Trophoblast cell (in vitro differentiated cells and primary cell): Measurements from ENCODE around the gene SSBP1.
A peak's percentile ranks its signal among the peaks of the same experiment; 100 is the strongest.

Source experiments
- DNase-seq, 2 donors: peaks; one replicate each; pipeline ENCODE4 v3.0.0-alpha.2; 2016
- H2AFZ ChIP-seq: 2 replicates; pipeline ENCODE4 v1.6.1; 2013; ENCODE audit warnings: low read length, moderate library complexity, mild to moderate bottlenecking; ENCODE audit not compliant: insufficient read depth, poor library complexity
- H2AK5ac ChIP-seq: 2 replicates; pipeline ENCODE4 v1.6.1; 2013; ENCODE audit warnings: mild to moderate bottlenecking, low read length
- H2BK120ac ChIP-seq: 2 replicates; pipeline ENCODE4 v1.6.1; 2013; ENCODE audit warnings: low read length, mild to moderate bottlenecking, moderate library complexity; ENCODE audit not compliant: insufficient read depth, poor library complexity
- H2BK12ac ChIP-seq: 2 replicates; pipeline ENCODE4 v1.6.1; 2013; ENCODE audit warnings: mild to moderate bottlenecking, low read length, moderate library complexity
- H2BK5ac ChIP-seq: 2 replicates; pipeline ENCODE4 v1.6.1; 2013; ENCODE audit warnings: low read length, low read depth, moderate library complexity, mild to moderate bottlenecking; ENCODE audit not compliant: poor library complexity
- H3K14ac ChIP-seq: 2 replicates; pipeline ENCODE4 v1.6.1; 2013; ENCODE audit warnings: mild to moderate bottlenecking, low read length
- H3K18ac ChIP-seq: 2 replicates; pipeline ENCODE4 v1.6.1; 2013; ENCODE audit warnings: mild to moderate bottlenecking, low read length
- H3K23ac ChIP-seq: 2 replicates; pipeline ENCODE4 v1.6.1; 2013; ENCODE audit warnings: low read length
- H3K27ac ChIP-seq: 2 replicates; pipeline ENCODE4 v1.5.1; 2013; ENCODE audit warnings: low read depth, mild to moderate bottlenecking, inconsistent platforms, low read length, moderate library complexity
- H3K27me3 ChIP-seq: 2 replicates; pipeline ENCODE4 v1.6.1; 2013; ENCODE audit warnings: inconsistent platforms, mild to moderate bottlenecking, low read length, moderate library complexity; ENCODE audit not compliant: insufficient read depth
- H3K36me3 ChIP-seq, 2 experiments: 1 replicate in 1 of 2; 2 replicates in 1 of 2; pipeline ENCODE4 v1.6.1; 2013; ENCODE audit warnings: low read length in 2 of 2, mild to moderate bottlenecking in 2 of 2, moderate library complexity in 1 of 2; ENCODE audit not compliant: insufficient read depth in 2 of 2, control insufficient read depth in 1 of 2
- H3K4ac ChIP-seq: 2 replicates; pipeline ENCODE4 v1.6.1; 2013; ENCODE audit warnings: low read depth, mild to moderate bottlenecking, low read length, moderate library complexity
- H3K4me1 ChIP-seq, 2 experiments: 1 replicate in 1 of 2; 2 replicates in 1 of 2; pipeline ENCODE4 v1.6.1; 2013; ENCODE audit warnings: low read length in 2 of 2, mild to moderate bottlenecking in 2 of 2, moderate library complexity in 1 of 2; ENCODE audit not compliant: insufficient read depth in 2 of 2, control insufficient read depth in 1 of 2
- H3K4me2 ChIP-seq: 2 replicates; pipeline ENCODE4 v1.6.1; 2013; ENCODE audit warnings: inconsistent platforms, mild to moderate bottlenecking, low read length, moderate library complexity
- H3K4me3 ChIP-seq: 2 replicates; pipeline ENCODE4 v1.5.1; 2013; ENCODE audit warnings: mild to moderate bottlenecking, low read depth, low read length, inconsistent platforms
- H3K79me1 ChIP-seq: one replicate; pipeline ENCODE4 v1.6.1; 2013; ENCODE audit warnings: low read length
- H3K79me2 ChIP-seq: 2 replicates; pipeline ENCODE4 v1.6.1; 2013; ENCODE audit warnings: low read length, mild to moderate bottlenecking; ENCODE audit not compliant: control insufficient read depth, insufficient read depth, poor library complexity
- H3K9ac ChIP-seq: 2 replicates; pipeline ENCODE4 v1.6.1; 2013; ENCODE audit warnings: mild to moderate bottlenecking, low read length
- H3K9me3 ChIP-seq: 2 replicates; pipeline ENCODE4 v1.6.1; 2013; ENCODE audit warnings: low read depth, mild to moderate bottlenecking, control low read depth, inconsistent platforms, low read length; ENCODE audit not compliant: insufficient read depth
- H4K12ac ChIP-seq: 2 replicates; pipeline ENCODE4 v1.6.1; 2013; ENCODE audit warnings: low read depth, mild to moderate bottlenecking, low read length, moderate library complexity
- H4K8ac ChIP-seq: 2 replicates; pipeline ENCODE4 v1.6.1; 2013; ENCODE audit warnings: low read depth, mild to moderate bottlenecking, low read length, moderate library complexity
- H4K91ac ChIP-seq: one replicate; pipeline ENCODE4 v1.6.1; 2013; ENCODE audit warnings: low read depth, mild to moderate bottlenecking, low read length, moderate library complexity
- WGBS: extraction: QIAGEN DNeasy Blood & Tissue Kit; methylation state at CpG from one replicate; pipeline ENCODE4 v1.1.7; 2013; ENCODE audit warnings: missing lambda C conversion rate; ENCODE audit not compliant: insufficient read length, insufficient coverage; ENCODE audit errors: extremely low coverage; 5-methylcytosine and 5-hydroxymethylcytosine counted together

SSBP1 gene

DNA sequence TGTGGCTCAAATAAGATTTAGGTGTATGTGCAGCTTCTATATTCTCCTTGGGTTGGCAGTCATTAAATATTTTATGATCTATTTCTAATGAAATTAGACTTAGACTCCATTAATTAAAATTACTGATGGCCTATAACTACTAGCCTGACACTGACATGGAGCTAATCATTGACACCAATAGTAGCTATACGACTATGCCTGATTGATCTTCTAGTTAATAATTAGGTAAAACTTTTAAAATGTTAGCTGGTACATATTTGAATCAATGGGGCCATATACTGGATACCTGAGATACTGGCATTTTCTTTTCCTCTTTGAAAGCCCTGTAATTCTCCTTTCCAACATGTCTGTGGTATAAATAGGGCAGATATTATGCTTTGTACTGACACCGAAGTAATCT lies 15.6 kb upstream of the SSBP1 start:
- Histone ChIP-seq H3K4me2 (no peak overlapping the region), H3K4me3 (no peak overlapping the region), H2BK5ac (no peak overlapping the region), H2AK5ac (no peak overlapping the region), H2BK120ac (no peak overlapping the region), H3K23ac (no peak overlapping the region), H3K14ac (no peak overlapping the region), H3K27me3 (no peaks in the 10 kb centered on the region), H3K18ac (no peak overlapping the region), H4K91ac (no peak overlapping the region), H4K12ac (no peak overlapping the region), H3K27ac (no peak overlapping the region), H3K9ac (no peak overlapping the region), H4K8ac (no peak overlapping the region), H3K36me3 (no peaks in the 10 kb centered on the region), H2AFZ (no peak overlapping the region), H3K9me3 (no peaks in the 10 kb centered on the region), H3K79me1 (no peaks in the 10 kb centered on the region), H3K4ac (no peak overlapping the region), H2BK12ac (no peak overlapping the region), H3K4me1 (no peaks in the 10 kb centered on the region), H3K79me2 (no peaks in the 10 kb centered on the region)
- DNase-seq, result no peak
- no CpG with 5 or more reads among the region's 2 CpGs for WGBS

GRCh38 chr7:141729020-141729419 lies 9.1 kb upstream of the SSBP1 start:
- Histone ChIP-seq H2BK5ac (no peak overlapping the region), H4K91ac (no peak overlapping the region), H3K9ac (no peak overlapping the region), H3K9me3 (no peaks in the 10 kb centered on the region), H3K27ac (no peak overlapping the region), H3K4me3 (no peak overlapping the region), H3K23ac (no peak overlapping the region), H2AFZ (no peak overlapping the region), H3K36me3 (no peaks in the 10 kb centered on the region), H2AK5ac (no peak overlapping the region), H3K4ac (no peak overlapping the region), H2BK12ac (no peak overlapping the region), H3K4me1 (no peaks in the 10 kb centered on the region), H3K79me2 (no peaks in the 10 kb centered on the region), H3K14ac (no peak overlapping the region), H4K12ac (no peak overlapping the region), H3K18ac (no peak overlapping the region), H3K27me3 (no peaks in the 10 kb centered on the region), H4K8ac (no peak overlapping the region), H2BK120ac (no peak overlapping the region), H3K4me2 (no peak overlapping the region), H3K79me1 (no peaks in the 10 kb centered on the region)
- no peak for DNase-seq
- WGBS, result no CpG with 5 or more reads among the region's 1 CpG

DNA sequence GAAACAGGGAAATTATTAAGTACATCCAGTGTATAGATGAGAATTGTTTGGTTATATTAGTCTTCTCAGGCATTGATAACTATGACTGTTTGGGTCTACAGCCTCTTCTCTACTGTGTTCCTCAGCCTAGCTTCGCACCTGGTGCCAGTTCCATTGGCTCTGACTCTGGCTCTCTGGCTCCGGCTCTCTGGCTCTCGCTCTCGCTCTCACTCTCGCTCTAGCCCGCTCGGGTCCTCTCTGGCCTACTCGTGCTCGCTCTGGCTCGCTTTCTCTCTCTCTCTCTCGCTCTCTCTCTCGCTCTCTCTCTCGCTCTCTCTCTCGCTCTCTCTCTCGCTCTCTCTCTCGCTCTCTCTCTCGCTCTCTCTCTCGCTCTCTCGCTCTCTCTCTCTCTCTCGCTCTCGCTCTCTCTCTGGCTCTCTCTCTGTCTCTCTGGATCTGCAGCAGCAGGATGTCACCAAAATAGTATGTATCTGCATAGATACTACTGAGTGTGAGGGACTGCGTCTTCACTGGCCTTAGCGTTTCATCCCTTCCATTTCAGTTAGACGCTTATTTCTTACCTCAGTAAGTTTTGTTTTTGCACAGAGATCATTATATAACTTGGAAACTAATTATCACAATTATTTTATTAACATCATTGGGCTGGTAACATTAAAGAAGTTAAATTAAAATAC lies 6.5 kb upstream of the SSBP1 start:
- Histone ChIP-seq H2BK5ac (no peak overlapping the region), H3K79me2 (no peaks in the 10 kb centered on the region), H3K9ac (no peak overlapping the region), H3K4ac (no peak overlapping the region), H2AFZ (no peak overlapping the region), H3K4me2 (no peak overlapping the region), H3K4me1 (no peaks in the 10 kb centered on the region), H3K4me3 (no peak overlapping the region), H3K36me3 (no peaks in the 10 kb centered on the region), H3K79me1 (no peaks in the 10 kb centered on the region), H3K14ac (no peak overlapping the region), H3K18ac (no peak overlapping the region), H3K27ac (no peak overlapping the region), H3K27me3 (no peaks in the 10 kb centered on the region), H3K23ac (no peak overlapping the region), H2AK5ac (no peak overlapping the region), H4K12ac (no peak overlapping the region), H3K9me3 (no peaks in the 10 kb centered on the region), H2BK12ac (no peak overlapping the region), H2BK120ac (no peak overlapping the region), H4K8ac (no peak overlapping the region), H4K91ac (no peak overlapping the region)
- no peak for DNase-seq
- WGBS, result no CpG with 5 or more reads among the region's 24 CpGs

DNA sequence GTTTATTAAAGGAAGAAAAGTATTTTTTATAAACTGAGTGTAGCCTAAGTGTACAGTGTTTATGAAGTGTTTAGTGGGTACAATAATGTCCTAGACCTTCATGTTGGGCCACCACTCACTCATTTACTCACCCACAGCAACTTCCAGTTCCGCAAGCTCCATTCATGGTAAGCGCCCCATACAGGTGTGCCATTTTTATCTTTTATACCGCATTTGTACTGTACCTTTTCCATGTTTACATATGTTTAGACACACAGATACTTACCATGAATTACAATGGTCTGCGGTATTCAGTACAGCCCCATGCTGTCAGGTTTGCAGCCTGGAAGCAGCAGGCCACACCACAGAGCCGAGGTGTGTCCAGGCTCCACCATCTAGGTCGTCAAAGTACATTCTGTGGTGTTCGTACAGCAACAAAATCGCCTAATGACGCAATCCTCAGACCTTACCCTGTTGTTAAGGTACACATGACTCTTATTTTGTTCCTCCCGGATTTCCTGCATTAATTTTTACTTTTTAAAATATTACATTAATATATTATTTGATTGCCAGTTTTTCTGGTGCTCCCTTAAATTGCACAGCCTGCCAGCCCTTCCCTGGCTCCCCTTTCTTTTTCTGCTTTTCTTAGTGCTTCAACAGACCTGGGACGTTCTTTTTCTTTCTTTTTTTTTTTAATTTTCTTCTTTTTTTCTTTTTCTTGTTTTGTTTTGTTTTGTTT lies 881 bp upstream of the SSBP1 start:
- no peak overlapping the region for H3K4ac ChIP-seq
- no peak overlapping the region for H2BK5ac ChIP-seq
- H4K91ac ChIP-seq, result peak overlapping the region; percentile 50
- peak overlapping the region; percentile 59 for H3K27ac ChIP-seq
- H2AK5ac ChIP-seq, result no peak overlapping the region
- peak overlapping the region; percentile 86 for H4K12ac ChIP-seq
- H3K14ac ChIP-seq, result no peak overlapping the region
- no peak overlapping the region for H3K9ac ChIP-seq
- H3K18ac ChIP-seq, result no peak overlapping the region
- peak overlapping the region; percentile 91 for H2AFZ ChIP-seq
- no peak overlapping the region for H2BK12ac ChIP-seq
- DNase-seq, result peak; percentile 6 to 45
- no peak overlapping the region for H3K23ac ChIP-seq
- no peak overlapping the region for H2BK120ac ChIP-seq
- no peaks in the 10 kb centered on the region for H3K9me3 ChIP-seq
- peaks cover 0 to 7% of the 10 kb centered on the region in 2 experiments for H3K4me1 ChIP-seq
- peak overlapping the region; percentile 67 for H3K4me2 ChIP-seq
- H3K4me3 ChIP-seq, result peak overlapping the region; percentile 70
- H3K79me2 ChIP-seq, result peaks cover 5% of the 10 kb centered on the region
- H4K8ac ChIP-seq, result peak overlapping the region; percentile 87
- no peaks in the 10 kb centered on the region for H3K27me3 ChIP-seq
- WGBS, result no CpG with 5 or more reads among the region's 11 CpGs
- peaks cover 2% of the 10 kb centered on the region for H3K79me1 ChIP-seq
- peaks cover 5 to 12% of the 10 kb centered on the region in 2 experiments for H3K36me3 ChIP-seq
